ENCODE measurements around the gene PSPN. TPM values are rescaled to one million over a fixed set of nuclear protein-coding genes. Genes with fewer than 3 reads are reported as not detected.
A peak's percentile ranks its signal among the peaks of the same experiment; 100 is the strongest.

The PSPN gene, protein sequence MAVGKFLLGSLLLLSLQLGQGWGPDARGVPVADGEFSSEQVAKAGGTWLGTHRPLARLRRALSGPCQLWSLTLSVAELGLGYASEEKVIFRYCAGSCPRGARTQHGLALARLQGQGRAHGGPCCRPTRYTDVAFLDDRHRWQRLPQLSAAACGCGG
- total RNA-seq (2014; rRNA removed; shearing (Covaris generic)) (0.22 and 0.89 TPM in 2 replicates), polyA plus RNA-seq (2016; fragmentation: Nextera tagmentation; extraction: Ambion mirVana) (0.72 and 0.75 TPM in 2 replicates)

DNA sequence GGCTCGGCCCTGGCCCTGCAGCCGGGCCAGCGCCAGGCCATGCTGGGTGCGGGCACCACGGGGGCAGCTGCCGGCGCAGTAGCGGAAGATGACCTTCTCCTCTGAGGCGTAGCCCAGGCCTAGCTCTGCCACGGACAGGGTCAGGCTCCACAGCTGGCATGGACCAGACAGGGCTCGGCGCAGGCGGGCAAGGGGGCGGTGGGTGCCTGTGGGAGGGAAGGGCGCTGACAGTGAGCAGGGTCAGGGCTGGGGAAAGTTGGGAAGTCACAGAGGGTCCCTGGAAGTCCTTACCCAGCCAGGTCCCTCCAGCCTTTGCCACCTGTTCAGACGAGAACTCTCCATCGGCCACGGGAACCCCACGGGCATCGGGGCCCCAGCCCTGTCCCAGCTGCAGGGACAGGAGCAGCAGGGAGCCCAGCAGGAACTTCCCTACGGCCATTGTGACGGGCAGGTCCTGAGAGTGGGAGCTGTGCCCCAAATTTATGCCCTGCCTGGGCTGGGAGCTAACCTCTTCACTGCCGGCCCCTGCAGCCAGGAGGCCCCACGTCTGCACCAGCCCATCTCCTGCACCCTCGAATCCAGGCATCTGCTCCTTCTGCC lies at the start of gene PSPN:
PSPN (minus strand) TSS at position 523 of the 600 bp plus-strand sequence; CDS start at position 439, 84 bp downstream.
- Histone ChIP-seq H2AFZ (no peak within 1 kb of the TSS), H3K79me2 (ENCODE audit: insufficient read depth) (no peaks in the 10 kb centered on the region), H3K27me3 (replicated peaks; ENCODE audit: insufficient read depth) (no peaks in the 10 kb centered on the region), H3K4me3 (no peak within 1 kb of the TSS), H3K4me2 (ENCODE audit: unreplicated experiment) (no peak within 1 kb of the TSS), H3K9me2 (ENCODE audit: insufficient read depth) (no peaks in the 10 kb centered on the region), H3K27ac (no peak within 1 kb of the TSS), H3K4me1 (ENCODE audit: insufficient read depth) (peaks cover 10% of the 10 kb centered on the region), H3K9me3 (ENCODE audit: low read depth) (no peaks in the 10 kb centered on the region), H3K9ac (no peak within 1 kb of the TSS), H3F3A (ENCODE audit: insufficient read depth) (peaks cover 23% of the 10 kb centered on the region; the same call in 1 of the 2 replicates), H3K36me3 (ENCODE audit: low read depth) (peaks cover 11% of the 10 kb centered on the region; the same call in 1 of the 2 replicates), H4K20me1 (ENCODE audit: insufficient read depth) (no peaks in the 10 kb centered on the region)
- no peak for DNase-seq
- no peak for TF ChIP-seq EZH2phosphoT487 (IDR thresholded peaks at IDR 0.05; ENCODE audit: insufficient read depth, low read depth)
- no peak for TF ChIP-seq EZH2 (IDR thresholded peaks at IDR 0.05; ENCODE audit: insufficient read depth, poor library complexity, severe bottlenecking)
- in situ Hi-C loops (cut with MboI) = no loop called here
- WGBS, 2 experiments (ENCODE audit: low coverage in 1 of 2, low lambda C conversion rate in 2 of 2, missing lambda C conversion rate in 2 of 2) = 88 to 91% methylated on average over 25 of the region's 25 CpGs

DNA sequence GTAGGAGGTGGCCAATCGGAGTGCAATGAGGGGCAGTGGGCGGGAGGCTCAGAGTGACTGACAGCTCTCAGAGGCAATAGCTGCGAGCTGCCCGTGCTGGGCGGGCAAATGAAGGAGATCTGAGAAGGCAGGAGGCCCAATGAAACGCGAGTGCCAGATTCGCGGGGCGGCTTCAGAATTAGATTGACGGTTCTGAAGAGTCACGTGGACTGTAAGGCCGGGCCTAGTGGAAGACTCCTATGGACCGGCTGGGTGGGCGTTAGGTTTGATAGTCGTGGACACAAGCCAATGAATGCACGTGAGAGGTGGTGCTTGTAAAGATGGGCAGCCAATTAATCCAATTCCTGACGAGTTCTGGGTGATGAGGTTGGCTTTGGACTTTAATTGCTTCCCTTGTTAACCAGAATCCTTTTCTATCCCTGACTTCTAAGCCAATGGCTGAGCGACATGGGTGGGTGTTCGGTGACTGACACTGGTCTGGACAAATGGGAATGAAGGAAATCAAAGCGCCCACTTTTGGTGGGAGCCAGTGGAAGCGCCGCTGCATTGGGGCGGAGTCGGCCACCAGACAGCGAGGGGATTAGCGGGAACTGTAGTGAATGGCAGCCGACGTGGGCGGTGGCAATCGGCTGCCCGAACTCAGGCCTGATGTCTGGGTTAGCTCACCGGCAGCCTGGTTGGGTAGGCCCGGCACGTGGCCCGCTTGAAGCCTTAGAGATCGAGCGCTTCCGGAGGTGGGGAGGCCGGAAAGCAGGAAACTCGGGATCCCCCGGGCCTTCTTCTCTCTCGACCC lies 49.4 kb upstream of the PSPN start:
- DNase-seq = peak; percentile 100
- in situ Hi-C loops (cut with MboI) = no loop called here
- WGBS, 2 experiments (ENCODE audit: low coverage in 1 of 2, low lambda C conversion rate in 2 of 2, missing lambda C conversion rate in 2 of 2) = 5 to 6% methylated on average over 42 of the region's 43 CpGs

DNA sequence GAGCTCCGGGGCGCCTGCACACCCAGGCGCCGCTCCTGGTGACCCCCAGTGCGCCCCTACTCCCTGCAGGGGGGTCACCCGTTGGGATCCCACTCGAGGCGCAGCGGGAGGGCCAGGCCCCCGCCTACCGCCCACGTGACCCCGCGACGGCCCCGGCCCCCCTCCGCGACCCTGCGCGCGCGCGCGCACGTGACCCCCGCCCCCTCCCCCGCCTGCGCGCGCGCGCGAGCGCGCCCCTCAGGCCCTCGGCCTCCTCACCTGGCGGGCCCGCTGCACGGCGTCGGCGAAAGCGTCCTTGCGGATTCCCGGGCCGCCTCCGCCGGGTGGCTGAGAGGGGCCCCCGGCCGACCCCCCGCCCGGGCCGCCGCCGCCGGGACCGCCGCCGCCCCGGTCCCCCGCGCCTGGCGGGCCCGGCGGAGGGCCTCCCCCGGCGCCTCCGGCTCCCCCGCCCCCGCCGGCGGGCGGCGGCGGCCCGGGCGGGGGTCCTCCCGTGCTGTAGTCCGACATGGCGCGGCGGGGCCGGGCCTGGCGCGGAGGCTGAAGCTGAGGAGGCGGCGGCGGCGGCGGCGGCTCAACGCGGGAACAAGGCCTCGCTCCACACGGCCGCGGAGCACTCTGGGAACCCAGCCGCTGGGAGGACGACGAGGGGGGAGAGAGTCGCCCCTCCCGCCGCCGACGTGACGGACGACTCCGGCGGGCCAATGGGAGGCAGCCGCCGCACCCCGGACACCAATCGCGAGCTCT lies 48.6 kb upstream of the PSPN start, which contains the start of gene KHSRP:
KHSRP (minus strand) TSS at position 617 of the 744 bp plus-strand sequence; CDS start at position 507, 110 bp downstream.
- no peaks in the 10 kb centered on the region for H3K27me3 ChIP-seq (replicated peaks; ENCODE audit: insufficient read depth)
- peaks cover 12% of the 10 kb centered on the region for H3K4me1 ChIP-seq (ENCODE audit: insufficient read depth)
- TF ChIP-seq EZH2 (IDR thresholded peaks at IDR 0.05; ENCODE audit: insufficient read depth, poor library complexity, severe bottlenecking) (no peak), EZH2phosphoT487 (IDR thresholded peaks at IDR 0.05; ENCODE audit: insufficient read depth, low read depth) (no peak)
- H3F3A ChIP-seq (ENCODE audit: insufficient read depth) = no peaks in the 10 kb centered on the region; the same call in 1 of the 2 replicates
- peak within 1 kb of the TSS; percentile 99 for H3K4me2 ChIP-seq (ENCODE audit: unreplicated experiment)
- H3K27ac ChIP-seq = peak within 1 kb of the TSS; percentile 63
- H3K9me3 ChIP-seq (ENCODE audit: low read depth) = no peaks in the 10 kb centered on the region
- H2AFZ ChIP-seq = peak within 1 kb of the TSS; percentile 88
- in situ Hi-C loops (cut with MboI) = no loop called here
- peaks cover 48% of the 10 kb centered on the region for H3K79me2 ChIP-seq (ENCODE audit: insufficient read depth)
- H3K9me2 ChIP-seq (ENCODE audit: insufficient read depth) = no peaks in the 10 kb centered on the region
- 1 to 2% methylated on average over 27 to 57 of the region's 114 CpGs for WGBS, 2 experiments (ENCODE audit: low coverage in 1 of 2, low lambda C conversion rate in 2 of 2, missing lambda C conversion rate in 2 of 2)
- peaks cover 12% of the 10 kb centered on the region; the same call in 1 of the 2 replicates for H3K36me3 ChIP-seq (ENCODE audit: low read depth)
- peak within 1 kb of the TSS; percentile 94 for H3K9ac ChIP-seq
- H3K4me3 ChIP-seq = peak within 1 kb of the TSS; percentile 100
- DNase-seq = peak; percentile 42
- peaks cover 11% of the 10 kb centered on the region for H4K20me1 ChIP-seq (ENCODE audit: insufficient read depth)

More for the DNA sequence above, 49.4 kb upstream of the PSPN start:
- no peaks in the 10 kb centered on the region for H3K9me2 ChIP-seq (ENCODE audit: insufficient read depth)
- H3K27ac ChIP-seq = peak overlapping the region; percentile 63
- H3K4me3 ChIP-seq = no peak overlapping the region
- no peaks in the 10 kb centered on the region for H3K9me3 ChIP-seq (ENCODE audit: low read depth)
- H3F3A ChIP-seq (ENCODE audit: insufficient read depth) = no peaks in the 10 kb centered on the region; the same call in 1 of the 2 replicates
- H2AFZ ChIP-seq = peak overlapping the region; percentile 88
- peak overlapping the region; percentile 10 for H3K4me2 ChIP-seq (ENCODE audit: unreplicated experiment)
- peaks cover 12% of the 10 kb centered on the region for H3K4me1 ChIP-seq (ENCODE audit: insufficient read depth)
- no peaks in the 10 kb centered on the region for H3K27me3 ChIP-seq (replicated peaks; ENCODE audit: insufficient read depth)
- TF ChIP-seq EZH2phosphoT487 (IDR thresholded peaks at IDR 0.05; ENCODE audit: insufficient read depth, low read depth) = no peak
- no peak for TF ChIP-seq EZH2 (IDR thresholded peaks at IDR 0.05; ENCODE audit: insufficient read depth, poor library complexity, severe bottlenecking)
- H3K79me2 ChIP-seq (ENCODE audit: insufficient read depth) = peaks cover 40% of the 10 kb centered on the region
- H3K36me3 ChIP-seq (ENCODE audit: low read depth) = peaks cover 5% of the 10 kb centered on the region; the same call in 1 of the 2 replicates
- H3K9ac ChIP-seq = peak overlapping the region; percentile 36
- peaks cover 11% of the 10 kb centered on the region for H4K20me1 ChIP-seq (ENCODE audit: insufficient read depth)

All from GM23248 (cell line).